Activated B cell treated with CpG ODN at 0.5 μM for 24 hours (primary cell): ENCODE measurements around the gene ZFC3H1. TPM values are rescaled to one million over a fixed set of nuclear protein-coding genes. Genes with fewer than 3 reads are reported as not detected.

Experiments used
- ATAC-seq: fragments of 200-7000 bp; cut with Tn5 transposase; one replicate; pipeline ENCODE4 v1.10.0; 2021; ENCODE audit warnings: low read depth, mild to moderate bottlenecking, moderate library complexity
- CTCF ChIA-PET: fragments of 350-600 bp; sonication (Branson Sonifier 250); formaldehyde crosslinking; loops from one replicate; lab custom pipeline; 2021; ENCODE audit warnings: antibody characterized with exemption; lab: Charles Lee
- POLR2A ChIA-PET: fragments of 350-600 bp; sonication (Branson Sonifier 250); formaldehyde crosslinking; loops from one replicate; lab custom pipeline; 2021; ENCODE audit warnings: antibody characterized with exemption; lab: Charles Lee
- DNase-seq: peaks from one replicate; pipeline ENCODE4 v3.0.0; 2022
- H3K27ac Mint-ChIP-seq: one replicate; pipeline ENCODE4 v1.8.0; 2020; ENCODE audit warnings: mixed read lengths
- H3K27me3 Mint-ChIP-seq: one replicate; pipeline ENCODE4 v1.8.0; 2021; ENCODE audit warnings: mixed read lengths
- H3K36me3 Mint-ChIP-seq: one replicate; pipeline ENCODE4 v1.8.0; 2021; ENCODE audit warnings: low read depth, mixed read lengths
- H3K4me1 Mint-ChIP-seq: one replicate; pipeline ENCODE4 v1.8.0; 2021; ENCODE audit warnings: mixed read lengths
- H3K4me3 Mint-ChIP-seq: one replicate; pipeline ENCODE4 v1.8.0; 2020; ENCODE audit warnings: mild to moderate bottlenecking, mixed read lengths
- H3K9me3 Mint-ChIP-seq: one replicate; pipeline ENCODE4 v1.8.0; 2020; ENCODE audit warnings: mixed read lengths
- intact Hi-C: fragments of 100-400 bp; cut with micrococcal nuclease; formaldehyde crosslinking; loops from one replicate; pipeline ENCODE4 v1.15.1; 2024
- total RNA-seq: library from RNA; stranded (reverse); gene quantifications from 2 replicates; pipeline ENCODE4 v1.2.3, GENCODE V29; 2022
- TF ChIP-seq, protein P1 (sequence below): fragments of 200-600 bp; IDR thresholded peaks from one replicate; pipeline ENCODE4 v1.8.0; 2022; ENCODE audit warnings: antibody characterized with exemption, mild to moderate bottlenecking

ZFC3H1 gene
- total RNA-seq, 1 donor from 2014 or later, result 107 TPM

DNA sequence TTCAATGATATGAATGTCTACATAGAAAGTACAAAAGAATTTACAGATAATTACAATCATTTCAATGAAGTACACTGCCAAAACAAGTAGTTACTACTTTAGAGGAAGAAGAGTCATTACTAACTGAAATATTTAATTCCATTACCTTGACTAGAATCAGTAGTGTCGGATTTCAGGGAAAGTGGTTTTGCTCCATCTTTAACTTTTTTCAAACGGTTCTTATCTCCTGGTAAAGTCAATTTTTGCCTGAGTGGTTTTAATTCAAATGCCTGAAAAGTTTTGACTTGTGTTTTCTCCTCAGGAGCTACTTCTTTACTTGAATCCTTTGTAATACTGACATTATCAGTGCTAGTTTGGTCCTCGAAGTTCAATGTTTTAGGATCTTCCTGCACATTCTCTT lies 6.9 kb downstream of the ZFC3H1 start:
- peaks cover 34% of the 10 kb centered on the region for H3K36me3 Mint-ChIP-seq
- H3K27ac Mint-ChIP-seq, result no peak overlapping the region
- TF ChIP-seq, protein P1, sequence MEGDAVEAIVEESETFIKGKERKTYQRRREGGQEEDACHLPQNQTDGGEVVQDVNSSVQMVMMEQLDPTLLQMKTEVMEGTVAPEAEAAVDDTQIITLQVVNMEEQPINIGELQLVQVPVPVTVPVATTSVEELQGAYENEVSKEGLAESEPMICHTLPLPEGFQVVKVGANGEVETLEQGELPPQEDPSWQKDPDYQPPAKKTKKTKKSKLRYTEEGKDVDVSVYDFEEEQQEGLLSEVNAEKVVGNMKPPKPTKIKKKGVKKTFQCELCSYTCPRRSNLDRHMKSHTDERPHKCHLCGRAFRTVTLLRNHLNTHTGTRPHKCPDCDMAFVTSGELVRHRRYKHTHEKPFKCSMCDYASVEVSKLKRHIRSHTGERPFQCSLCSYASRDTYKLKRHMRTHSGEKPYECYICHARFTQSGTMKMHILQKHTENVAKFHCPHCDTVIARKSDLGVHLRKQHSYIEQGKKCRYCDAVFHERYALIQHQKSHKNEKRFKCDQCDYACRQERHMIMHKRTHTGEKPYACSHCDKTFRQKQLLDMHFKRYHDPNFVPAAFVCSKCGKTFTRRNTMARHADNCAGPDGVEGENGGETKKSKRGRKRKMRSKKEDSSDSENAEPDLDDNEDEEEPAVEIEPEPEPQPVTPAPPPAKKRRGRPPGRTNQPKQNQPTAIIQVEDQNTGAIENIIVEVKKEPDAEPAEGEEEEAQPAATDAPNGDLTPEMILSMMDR, result no peak
- no peak overlapping the region for H3K4me3 Mint-ChIP-seq
- DNase-seq (no peak), ATAC-seq (no peak)
- H3K9me3 Mint-ChIP-seq, result no peaks in the 10 kb centered on the region
- intact Hi-C loops, result no loop called here
- H3K4me1 Mint-ChIP-seq, result peaks cover 43% of the 10 kb centered on the region
- ChIA-PET CTCF (interaction anchor here (1.0 kb wide), 1 partner anchor 90 kb away, joined by 3 read pairs; no protein-coding TSS in a partner anchor), POLR2A (interaction anchor here (1.3 kb wide), 1 partner anchor 39 kb away, joined by 4 read pairs; no protein-coding TSS in a partner anchor)
- H3K27me3 Mint-ChIP-seq, result no peaks in the 10 kb centered on the region

DNA sequence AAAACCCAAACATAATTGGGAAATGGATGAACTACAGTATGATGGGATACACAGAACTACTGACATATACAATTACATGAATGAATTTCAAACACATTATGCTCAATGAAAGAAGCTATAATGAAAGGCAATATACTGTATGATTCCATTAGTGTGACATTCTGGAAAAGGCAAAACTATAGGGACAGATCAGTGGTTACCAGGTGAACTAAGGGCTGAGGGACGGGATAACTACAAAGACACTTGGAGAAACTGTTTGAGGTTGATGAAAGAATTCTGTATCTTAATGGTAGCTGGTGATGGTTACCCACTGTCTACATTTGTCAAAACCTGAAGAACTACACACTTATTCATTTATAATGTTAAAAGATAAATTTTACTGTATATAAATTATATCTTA lies 7.7 kb downstream of the ZFC3H1 start:
- ATAC-seq (no peak), DNase-seq (no peak)
- Mint-ChIP-seq H3K4me3 (no peak overlapping the region), H3K27ac (no peak overlapping the region), H3K9me3 (no peaks in the 10 kb centered on the region), H3K27me3 (no peaks in the 10 kb centered on the region), H3K36me3 (peaks cover 32% of the 10 kb centered on the region), H3K4me1 (peaks cover 39% of the 10 kb centered on the region)
- CTCF ChIA-PET, result no interaction called here
- POLR2A ChIA-PET, result no interaction called here
- intact Hi-C loops, result no loop called here
- TF ChIP-seq, protein P1, result no peak

DNA sequence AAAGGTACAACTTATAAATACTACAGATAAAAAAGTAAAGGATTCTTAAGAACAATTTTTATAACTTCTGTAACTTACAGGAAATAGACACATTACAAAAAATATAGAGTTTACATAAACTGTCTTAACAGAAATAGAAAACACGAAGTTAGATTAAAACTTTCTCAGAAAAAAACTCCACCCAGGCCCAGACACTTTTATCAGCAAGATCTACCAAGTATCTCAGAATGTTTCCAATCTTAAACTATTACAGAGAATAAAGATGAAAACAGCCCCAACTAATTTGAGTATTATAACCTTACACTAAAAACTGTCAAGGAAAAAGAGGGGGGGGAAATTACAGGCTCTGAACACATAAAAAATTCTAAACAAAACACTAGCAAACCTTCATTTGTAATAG lies 8.2 kb downstream of the ZFC3H1 start:
- no peaks in the 10 kb centered on the region for H3K27me3 Mint-ChIP-seq
- ATAC-seq (no peak), DNase-seq (no peak)
- H3K27ac Mint-ChIP-seq, result no peak overlapping the region
- TF ChIP-seq, protein P1, result no peak
- POLR2A ChIA-PET, result no interaction called here
- peaks cover 32% of the 10 kb centered on the region for H3K36me3 Mint-ChIP-seq
- CTCF ChIA-PET, result no interaction called here
- intact Hi-C loops, result no loop called here
- peaks cover 39% of the 10 kb centered on the region for H3K4me1 Mint-ChIP-seq
- no peaks in the 10 kb centered on the region for H3K9me3 Mint-ChIP-seq
- H3K4me3 Mint-ChIP-seq, result no peak overlapping the region

DNA sequence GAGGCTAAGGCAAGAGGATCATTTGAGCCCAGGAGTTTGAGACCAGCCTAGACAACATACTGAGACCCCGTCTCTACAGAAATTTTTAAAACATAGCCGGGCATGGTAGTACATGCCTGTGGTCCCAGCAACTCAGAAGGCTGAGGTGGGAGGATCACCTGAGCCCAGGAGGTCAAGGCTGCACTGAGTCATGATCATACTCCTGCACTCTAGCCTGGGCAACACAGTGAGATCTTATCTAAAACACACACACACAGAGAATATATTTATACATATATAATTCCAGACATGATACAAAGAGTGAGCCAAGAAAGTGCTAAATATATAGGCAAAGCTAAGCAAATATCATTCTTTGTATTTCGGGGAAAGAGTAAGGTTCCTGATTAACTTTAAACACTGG lies 9.4 kb downstream of the ZFC3H1 start:
- TF ChIP-seq, protein P1, result no peak
- ChIA-PET POLR2A (interaction anchor here (0.9 kb wide), 1 partner anchor 94 kb away, joined by 4 read pairs; no protein-coding TSS in a partner anchor), CTCF (interaction anchor here (0.7 kb wide), 1 partner anchor 18 kb away, joined by 3 read pairs; no protein-coding TSS in a partner anchor)
- DNase-seq (no peak), ATAC-seq (no peak)
- peaks cover 32% of the 10 kb centered on the region for H3K4me1 Mint-ChIP-seq
- H3K9me3 Mint-ChIP-seq, result no peaks in the 10 kb centered on the region
- peaks cover 30% of the 10 kb centered on the region for H3K36me3 Mint-ChIP-seq
- intact Hi-C loops, result no loop called here
- no peaks in the 10 kb centered on the region for H3K27me3 Mint-ChIP-seq
- no peak overlapping the region for H3K4me3 Mint-ChIP-seq
- H3K27ac Mint-ChIP-seq, result no peak overlapping the region

DNA sequence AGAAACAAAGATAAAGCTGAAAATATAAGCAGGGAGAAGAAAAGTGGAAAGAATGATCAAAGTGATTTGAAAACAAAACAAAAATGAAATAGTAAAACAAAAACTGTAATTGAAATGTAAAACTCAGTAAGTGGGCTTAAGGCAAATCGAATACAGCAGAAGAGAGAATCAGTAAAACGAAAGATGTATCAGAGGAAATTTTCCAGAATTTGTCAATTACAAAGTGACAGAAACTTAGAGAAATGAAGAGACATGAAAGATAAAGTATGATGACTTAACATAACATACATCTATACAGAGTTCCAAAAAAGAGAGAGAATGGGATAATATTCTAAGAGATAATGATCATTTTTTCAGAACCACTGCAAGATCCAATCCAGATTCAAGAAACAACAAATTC lies 10.5 kb downstream of the ZFC3H1 start:
- CTCF ChIA-PET, result interaction anchor here (1.0 kb wide), 1 partner anchor 94 kb away, joined by 3 read pairs; no protein-coding TSS in a partner anchor
- Mint-ChIP-seq H3K4me3 (no peak overlapping the region), H3K27ac (no peak overlapping the region), H3K36me3 (peaks cover 25% of the 10 kb centered on the region), H3K27me3 (no peaks in the 10 kb centered on the region), H3K9me3 (no peaks in the 10 kb centered on the region), H3K4me1 (peaks cover 32% of the 10 kb centered on the region)
- POLR2A ChIA-PET, result no interaction called here
- intact Hi-C loops, result no loop called here
- DNase-seq (no peak), ATAC-seq (no peak)
- TF ChIP-seq, protein P1, result no peak
